Naive thymus-derived CD4-positive, alpha-beta T cell (primary cell): ENCODE measurements around the gene PLA2G4A. TPM values are rescaled to one million over a fixed set of nuclear protein-coding genes. Genes with fewer than 3 reads are reported as not detected.

Experiments used
- ATAC-seq: fragments of 150-1000 bp; cut with Tn5 transposase; 2 replicates; pipeline ENCODE4 v1.10.0; 2021; ENCODE audit warnings: mild to moderate bottlenecking, moderate library complexity
- CTCF ChIA-PET: fragments of 350-600 bp; sonication (Branson Sonifier 250); formaldehyde crosslinking; loops from one replicate; lab custom pipeline; 2021; ENCODE audit warnings: antibody characterized with exemption; lab: Charles Lee
- POLR2A ChIA-PET: fragments of 350-600 bp; sonication (Branson Sonifier 250); formaldehyde crosslinking; loops from one replicate; lab custom pipeline; 2021; ENCODE audit warnings: antibody characterized with exemption, inconsistent platforms; lab: Charles Lee
- DNase-seq, 9 donors: peaks; one replicate each; pipeline versions ENCODE4 v3.0.0 to v3.0.0-alpha.2; 2020 to 2022; ENCODE audit warnings: mixed read lengths in 1 of 9
- H3K27ac ChIP-seq: one replicate; pipeline ENCODE4 v1.7.0; 2013; ENCODE audit warnings: mild to moderate bottlenecking, low read depth, low read length, moderate library complexity
- H3K27me3 ChIP-seq, 2 donors: one replicate each; pipeline ENCODE4 v1.7.0; 2013; ENCODE audit warnings: low read length in 2 of 2, mild to moderate bottlenecking in 2 of 2, moderate library complexity in 2 of 2; ENCODE audit not compliant: control insufficient read depth in 2 of 2, insufficient read depth in 2 of 2
- H3K36me3 ChIP-seq, 3 experiments: 1 replicate in 2 of 3; 2 replicates in 1 of 3; pipeline ENCODE4 v1.7.0; 2013; ENCODE audit warnings: low read length in 3 of 3, mild to moderate bottlenecking in 3 of 3, moderate library complexity in 1 of 3; ENCODE audit not compliant: insufficient read depth in 3 of 3, control insufficient read depth in 2 of 3
- H3K4me1 ChIP-seq, 2 donors: one replicate each; pipeline ENCODE4 v1.7.0; 2013; ENCODE audit warnings: low read length in 2 of 2, mild to moderate bottlenecking in 2 of 2, moderate library complexity in 1 of 2; ENCODE audit not compliant: control insufficient read depth in 2 of 2, insufficient read depth in 2 of 2
- H3K4me3 ChIP-seq: 2 replicates; pipeline ENCODE4 v1.7.0; 2013; ENCODE audit warnings: mild to moderate bottlenecking, low read length
- H3K9me3 ChIP-seq, 3 experiments: 1 replicate in 2 of 3; 2 replicates in 1 of 3; pipeline ENCODE4 v1.7.0; 2013; ENCODE audit warnings: low read length in 3 of 3; ENCODE audit not compliant: control insufficient read depth in 2 of 3
- H3K27ac Mint-ChIP-seq, 9 donors: one replicate each; pipeline ENCODE4 v1.8.0; 2020 to 2022; ENCODE audit warnings: mixed read lengths in 9 of 9, mild to moderate bottlenecking in 8 of 9, moderate library complexity in 5 of 9, inconsistent platforms in 2 of 9
- H3K27me3 Mint-ChIP-seq, 5 donors: one replicate each; pipeline ENCODE4 v1.8.0; 2021 to 2022; ENCODE audit warnings: mixed read lengths in 5 of 5, mild to moderate bottlenecking in 1 of 5
- H3K36me3 Mint-ChIP-seq, 5 donors: one replicate each; pipeline ENCODE4 v1.8.0; 2020 to 2022; ENCODE audit warnings: mixed read lengths in 5 of 5, mild to moderate bottlenecking in 3 of 5, inconsistent platforms in 1 of 5
- H3K4me1 Mint-ChIP-seq, 7 donors: one replicate each; pipeline ENCODE4 v1.8.0; 2020 to 2022; ENCODE audit warnings: mixed read lengths in 7 of 7, mild to moderate bottlenecking in 3 of 7, inconsistent platforms in 1 of 7
- H3K4me3 Mint-ChIP-seq, 10 donors: one replicate each; pipeline ENCODE4 v1.8.0; 2020 to 2022; ENCODE audit warnings: mild to moderate bottlenecking in 10 of 10, mixed read lengths in 10 of 10, moderate library complexity in 6 of 10, inconsistent platforms in 2 of 10
- H3K9me3 Mint-ChIP-seq, 11 donors: one replicate each; pipeline ENCODE4 v1.8.0; 2020 to 2022; ENCODE audit warnings: mixed read lengths in 11 of 11, mild to moderate bottlenecking in 4 of 11, inconsistent platforms in 1 of 11, moderate library complexity in 1 of 11
- intact Hi-C, 2 donors: fragments of 100-400 bp; cut with micrococcal nuclease; formaldehyde crosslinking; loops; one replicate each; pipeline ENCODE4 v1.15.1; 2023
- polyA plus RNA-seq, 2 donors: library from polyadenylated mRNA; unstranded; fragments of 300-500 nt; fragmentation: Illumina TruSeq; gene quantifications; one replicate each; pipeline ENCODE4 v1.2.3, GENCODE V29; 2021
- total RNA-seq, 6 experiments: library from RNA in 5 of 6; stranded (reverse) in 5 of 6; gene quantifications; 1 replicate in 5 of 6; 2 replicates in 1 of 6; pipeline ENCODE4 v1.2.3 and lab custom pipeline; 2021 to 2026

Gene PLA2G4A
- total and polyA plus RNA-seq, 7 experiments from 2014 or later: 0.13 to 2.8 (median 0.24) TPM; not detected in 4

- H3K9me3 Mint-ChIP-seq: peaks cover 0 to 1% (median 0%) of the 10 kb centered on the region in 11 donors
- DNase-seq (no peak), ATAC-seq (no peak)
- peaks cover 0 to 6% (median 0%) of the 10 kb centered on the region in 5 donors for H3K27me3 Mint-ChIP-seq
- no peaks in the 10 kb centered on the region for H3K36me3 Mint-ChIP-seq
- no peak overlapping the region for H3K4me3 Mint-ChIP-seq
- Histone ChIP-seq H3K4me1 (no peaks in the 10 kb centered on the region), H3K27me3 (no peaks in the 10 kb centered on the region), H3K4me3 (no peak overlapping the region), H3K9me3 (no peaks in the 10 kb centered on the region), H3K27ac (no peak overlapping the region), H3K36me3 (no peaks in the 10 kb centered on the region)
- intact Hi-C loops: loop anchor here in 1 of 2 donors (5.0 to 10.0 kb wide), 2 partner anchors 197 to 400 kb away; no protein-coding TSS in a partner anchor
- POLR2A ChIA-PET: no interaction called here
- CTCF ChIA-PET: no interaction called here
- no peaks in the 10 kb centered on the region for H3K4me1 Mint-ChIP-seq
- H3K27ac Mint-ChIP-seq: no peak overlapping the region
Measured at GRCh38 chr1:186804679-186805078, 24.1 kb upstream of the PLA2G4A start.

GRCh38 chr1:186806477-186806876 lies 22.3 kb upstream of the PLA2G4A start:
- DNase-seq: no peak
- Histone ChIP-seq H3K27ac (no peak overlapping the region), H3K9me3 (no peaks in the 10 kb centered on the region), H3K4me3 (no peak overlapping the region), H3K27me3 (no peaks in the 10 kb centered on the region), H3K36me3 (no peaks in the 10 kb centered on the region), H3K4me1 (no peaks in the 10 kb centered on the region)
- no peak for ATAC-seq
- CTCF ChIA-PET: no interaction called here
- Mint-ChIP-seq H3K36me3 (no peaks in the 10 kb centered on the region), H3K27ac (no peak overlapping the region), H3K9me3 (no peaks in the 10 kb centered on the region), H3K27me3 (peaks cover 0 to 6% (median 3%) of the 10 kb centered on the region in 5 donors), H3K4me1 (no peaks in the 10 kb centered on the region), H3K4me3 (no peak overlapping the region)
- intact Hi-C loops: loop anchor here in 1 of 2 donors (5.0 to 10.0 kb wide), 2 partner anchors 199 to 402 kb away; no protein-coding TSS in a partner anchor
- POLR2A ChIA-PET: no interaction called here

- intact Hi-C loops: loop anchor here in 1 of 2 donors (5.0 to 10.0 kb wide), 2 partner anchors 200 to 402 kb away; no protein-coding TSS in a partner anchor
- Histone ChIP-seq H3K4me1 (no peaks in the 10 kb centered on the region), H3K27me3 (no peaks in the 10 kb centered on the region), H3K36me3 (no peaks in the 10 kb centered on the region), H3K9me3 (no peaks in the 10 kb centered on the region), H3K27ac (no peak overlapping the region), H3K4me3 (no peak overlapping the region)
- DNase-seq: no peak
- Mint-ChIP-seq H3K36me3 (no peaks in the 10 kb centered on the region), H3K9me3 (no peaks in the 10 kb centered on the region), H3K27me3 (peaks cover 0 to 6% (median 3%) of the 10 kb centered on the region in 5 donors), H3K4me1 (no peaks in the 10 kb centered on the region), H3K4me3 (no peak overlapping the region), H3K27ac (no peak overlapping the region)
- no peak for ATAC-seq
- ChIA-PET CTCF (no interaction called here), POLR2A (no interaction called here)
Measured at GRCh38 chr1:186807163-186807562, 21.6 kb upstream of the PLA2G4A start.

GRCh38 chr1:186811892-186812291 lies 16.9 kb upstream of the PLA2G4A start:
- no peak overlapping the region for H3K27ac ChIP-seq
- H3K4me1 ChIP-seq: no peaks in the 10 kb centered on the region
- Mint-ChIP-seq H3K4me1 (no peaks in the 10 kb centered on the region), H3K9me3 (no peaks in the 10 kb centered on the region), H3K27me3 (peaks cover 0 to 3% (median 0%) of the 10 kb centered on the region in 5 donors), H3K4me3 (no peak overlapping the region), H3K27ac (no peak overlapping the region), H3K36me3 (no peaks in the 10 kb centered on the region)
- DNase-seq: no peak
- POLR2A ChIA-PET: no interaction called here
- ATAC-seq: no peak
- CTCF ChIA-PET: no interaction called here
- H3K4me3 ChIP-seq: no peak overlapping the region
- no peaks in the 10 kb centered on the region for H3K27me3 ChIP-seq
- no peaks in the 10 kb centered on the region for H3K36me3 ChIP-seq
- H3K9me3 ChIP-seq: no peaks in the 10 kb centered on the region
- intact Hi-C loops: no loop called here

- Mint-ChIP-seq H3K4me1 (no peaks in the 10 kb centered on the region), H3K27ac (no peak overlapping the region), H3K4me3 (no peak overlapping the region), H3K27me3 (peaks cover 0 to 3% (median 0%) of the 10 kb centered on the region in 5 donors), H3K9me3 (no peaks in the 10 kb centered on the region), H3K36me3 (no peaks in the 10 kb centered on the region)
- DNase-seq (no peak), ATAC-seq (no peak)
- Histone ChIP-seq H3K27me3 (no peaks in the 10 kb centered on the region), H3K4me1 (no peaks in the 10 kb centered on the region), H3K4me3 (no peak overlapping the region), H3K36me3 (no peaks in the 10 kb centered on the region), H3K27ac (no peak overlapping the region), H3K9me3 (no peaks in the 10 kb centered on the region)
- intact Hi-C loops: no loop called here
- ChIA-PET CTCF (no interaction called here), POLR2A (no interaction called here)
Measured at GRCh38 chr1:186812570-186812969, 16.2 kb upstream of the PLA2G4A start.

GRCh38 chr1:186813420-186813819 lies 15.3 kb upstream of the PLA2G4A start:
- Histone ChIP-seq H3K27ac (no peak overlapping the region), H3K27me3 (no peaks in the 10 kb centered on the region), H3K36me3 (no peaks in the 10 kb centered on the region), H3K4me3 (no peak overlapping the region), H3K4me1 (no peaks in the 10 kb centered on the region), H3K9me3 (no peaks in the 10 kb centered on the region)
- Mint-ChIP-seq H3K9me3 (no peaks in the 10 kb centered on the region), H3K4me1 (peaks cover 0 to 4% (median 0%) of the 10 kb centered on the region in 7 donors), H3K27me3 (peaks cover 0 to 4% (median 2%) of the 10 kb centered on the region in 5 donors), H3K27ac (no peak overlapping the region), H3K36me3 (no peaks in the 10 kb centered on the region), H3K4me3 (no peak overlapping the region)
- intact Hi-C loops: no loop called here
- no peak for DNase-seq
- ATAC-seq: no peak
- CTCF ChIA-PET: no interaction called here
- POLR2A ChIA-PET: no interaction called here

GRCh38 chr1:186819126-186819525 lies 9.6 kb upstream of the PLA2G4A start:
- Histone ChIP-seq H3K36me3 (no peaks in the 10 kb centered on the region), H3K4me1 (no peaks in the 10 kb centered on the region), H3K4me3 (no peak overlapping the region), H3K9me3 (no peaks in the 10 kb centered on the region), H3K27ac (no peak overlapping the region), H3K27me3 (no peaks in the 10 kb centered on the region)
- peaks cover 0 to 4% (median 0%) of the 10 kb centered on the region in 7 donors for H3K4me1 Mint-ChIP-seq
- no peaks in the 10 kb centered on the region for H3K9me3 Mint-ChIP-seq
- peaks cover 0 to 10% (median 4%) of the 10 kb centered on the region in 5 donors for H3K27me3 Mint-ChIP-seq
- no peak overlapping the region for H3K4me3 Mint-ChIP-seq
- DNase-seq (no peak), ATAC-seq (no peak)
- POLR2A ChIA-PET: no interaction called here
- no peaks in the 10 kb centered on the region for H3K36me3 Mint-ChIP-seq
- H3K27ac Mint-ChIP-seq: no peak overlapping the region
- intact Hi-C loops: no loop called here
- CTCF ChIA-PET: no interaction called here
